ENCODE measurements around the gene CCDC187.

- no peak for TF ChIP-seq EZH2 (IDR thresholded peaks at IDR 0.05; ENCODE audit: borderline replicate concordance, low read depth, low read length, severe bottlenecking)
- TF ChIP-seq CTCF (IDR thresholded peaks at IDR 0.05; ENCODE audit: borderline replicate concordance, extremely low read depth, low read length, poor library complexity, severe bottlenecking) = no peak
These were observed 75.6 kb downstream of the CCDC187 start for GRCh38 chr9:136228107-136228875.
